AML-193 (cell line): ENCODE results near the gene ZNF217.
"Not testable (repeated sequence)": the region's sequence is repeated elsewhere in the genome, so short reads cannot be mapped to it uniquely, and the experiment has no call there.

Experiments used
- DNase-seq, 2 experiments: peaks; one replicate each; lab custom pipeline; 2025; lab: John Stamatoyannopoulos, UW

ZNF217 gene

DNA sequence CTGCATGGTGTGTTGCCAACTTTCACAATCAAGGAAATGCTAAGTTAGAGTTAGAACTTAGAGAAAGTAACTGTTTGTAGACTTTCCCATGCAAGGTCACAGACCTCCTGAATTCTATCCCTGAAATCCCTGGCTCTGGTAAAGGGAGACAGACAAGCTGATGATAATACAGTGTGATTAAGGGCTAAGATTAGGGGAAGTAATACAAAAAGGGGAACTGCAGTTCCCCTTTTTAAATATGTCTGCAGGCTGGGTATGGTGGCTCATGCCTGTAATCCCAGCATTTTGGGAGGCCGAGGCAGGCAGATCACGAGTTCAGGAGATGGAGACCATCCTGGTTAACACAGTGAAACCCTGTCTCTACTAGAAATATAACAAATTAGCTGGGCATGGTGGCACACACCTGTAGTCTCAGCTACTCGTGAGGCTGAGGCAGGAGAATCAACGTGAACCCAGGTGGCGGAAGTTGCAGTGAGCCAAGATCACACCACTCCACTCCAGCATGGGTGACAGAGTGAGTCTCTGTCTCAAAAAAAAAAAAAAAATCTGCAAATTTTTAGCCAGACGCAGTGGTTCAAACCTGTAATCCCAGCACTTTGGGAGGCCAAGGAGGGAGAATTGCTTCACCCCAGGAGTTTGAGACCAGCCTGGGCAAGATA lies 60.9 kb downstream of the ZNF217 start:
- DNase-seq: peak; percentile 49 to 54

DNA sequence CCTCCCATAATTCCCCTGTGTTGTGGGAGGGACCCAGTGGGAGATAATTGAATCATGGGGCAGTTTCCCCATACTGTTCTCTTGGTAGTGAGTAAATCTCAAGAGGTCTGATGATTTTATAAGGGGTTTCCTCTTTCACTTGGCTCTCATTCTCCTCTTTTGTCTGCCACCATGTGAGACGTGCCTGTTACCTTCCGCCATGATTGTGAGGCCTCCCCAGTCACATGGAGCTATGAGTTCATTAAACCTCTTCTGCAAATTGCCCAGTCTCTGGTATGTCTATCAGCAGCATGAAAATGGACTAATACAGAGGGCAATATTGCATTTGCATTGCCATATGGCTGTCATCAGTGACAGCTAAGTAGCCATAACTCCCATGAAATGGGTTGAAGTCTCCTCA lies 63.2 kb downstream of the ZNF217 start:
- DNase-seq: no peak

DNA sequence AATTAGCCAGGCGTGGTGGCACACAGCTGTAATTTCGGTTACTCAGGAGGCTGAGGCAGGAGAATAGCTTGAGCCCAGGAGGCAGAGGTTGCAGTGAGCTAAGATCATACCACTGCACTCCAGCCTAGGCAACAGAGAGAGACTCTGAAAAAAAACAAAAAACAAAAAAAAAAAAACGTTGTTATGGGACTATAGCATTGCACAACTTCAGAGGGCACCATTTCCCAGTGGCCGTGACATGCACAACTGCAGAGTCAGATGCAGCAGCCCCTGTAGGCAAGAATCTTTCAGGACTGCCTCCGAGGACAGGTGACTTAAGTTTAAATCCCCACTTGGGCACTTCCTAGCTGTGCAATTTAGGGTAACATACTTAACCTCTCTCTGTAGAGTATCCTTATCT lies 64.0 kb downstream of the ZNF217 start:
- no peak for DNase-seq

DNA sequence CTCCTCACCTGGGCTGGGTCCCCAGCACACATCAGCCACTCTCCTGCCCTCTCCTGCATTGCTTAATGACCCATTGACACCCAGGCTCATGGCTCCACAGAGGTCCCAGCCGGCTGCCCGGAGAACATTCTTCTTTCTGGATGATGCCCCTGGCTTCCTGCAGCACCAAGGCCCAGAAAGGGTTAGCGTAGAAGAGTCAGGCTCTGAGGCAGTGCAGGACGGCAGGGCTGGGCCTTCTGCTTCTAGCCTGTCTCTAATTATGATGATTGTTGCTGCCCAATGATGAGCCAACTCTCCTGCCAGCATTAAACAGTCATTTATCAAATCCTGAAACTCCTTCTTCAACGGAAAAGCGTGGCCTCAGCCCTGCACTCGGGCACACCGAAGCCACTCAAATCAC lies 66.4 kb downstream of the ZNF217 start:
- DNase-seq: no peak

DNA sequence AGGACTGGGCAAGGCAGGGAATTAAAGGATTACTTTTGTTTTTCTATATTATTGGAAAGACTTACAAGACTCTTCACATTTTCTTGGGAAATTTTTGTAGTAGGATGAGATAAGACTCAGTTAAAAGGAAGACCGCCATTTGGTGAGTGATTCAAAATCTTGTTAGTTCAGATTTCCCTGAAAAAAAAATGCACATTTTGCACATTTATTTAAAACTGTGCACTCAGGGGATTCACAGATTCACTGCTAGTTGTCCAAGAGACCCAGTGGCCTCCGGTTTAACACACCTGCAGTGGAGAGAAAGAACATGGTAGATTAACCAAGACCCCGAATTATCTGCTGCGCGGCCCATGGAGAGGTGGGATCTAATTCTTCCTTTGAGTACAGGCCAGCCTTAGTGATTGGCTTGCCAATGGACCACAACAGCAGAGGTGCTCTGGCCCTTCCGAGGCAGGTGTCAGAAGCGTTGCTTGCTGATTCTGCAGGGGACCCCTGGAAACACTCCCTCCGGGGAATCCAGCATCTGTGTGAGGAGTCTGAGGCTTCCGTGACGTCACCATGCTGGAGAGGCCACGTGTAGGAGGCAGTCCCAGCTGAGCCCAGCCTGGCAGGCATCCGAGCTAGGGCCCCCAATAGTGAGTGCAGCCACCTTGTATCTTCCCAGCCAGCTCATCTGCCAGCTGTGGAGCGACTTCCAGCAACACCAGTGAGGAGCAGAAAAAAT lies 68.9 kb downstream of the ZNF217 start:
- no peak for DNase-seq

DNA sequence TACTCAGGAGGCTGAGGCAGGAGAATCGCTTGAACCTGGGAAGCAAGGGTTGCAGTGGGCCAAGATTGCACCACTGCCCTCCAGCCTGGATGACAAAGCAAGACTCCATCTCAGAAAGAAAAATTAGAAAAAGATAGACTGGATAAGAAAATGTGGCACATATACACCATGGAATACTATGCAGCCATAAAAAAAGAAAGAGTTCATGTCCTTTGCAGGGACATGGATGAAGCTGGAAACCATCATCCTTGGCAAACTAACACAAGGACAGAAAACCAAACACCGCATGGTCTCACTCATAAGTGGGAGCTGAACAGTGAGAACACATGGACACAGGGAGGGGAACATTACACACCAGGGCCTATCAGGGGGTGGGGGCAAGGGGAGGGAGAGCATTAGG lies 70.0 kb downstream of the ZNF217 start:
- not testable (repeated sequence) for DNase-seq

DNA sequence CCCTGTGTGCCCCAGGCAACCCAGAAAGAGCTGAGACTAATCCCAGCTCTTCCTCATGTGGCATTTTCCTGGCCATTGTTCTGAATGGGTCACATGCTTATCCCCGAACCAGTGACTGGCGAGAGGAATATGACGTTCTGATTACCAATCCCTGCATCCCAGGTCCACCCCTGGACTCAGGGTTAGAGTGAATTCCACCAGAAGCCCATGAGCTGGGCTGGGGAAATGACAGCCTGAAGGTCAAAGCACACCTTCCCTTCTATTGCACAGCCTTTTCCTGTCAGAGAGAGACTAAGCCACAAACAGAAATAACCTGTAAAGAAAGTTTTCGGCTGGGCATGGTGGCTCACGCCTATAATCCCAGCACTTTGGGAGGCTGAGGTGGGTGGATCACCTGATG lies 70.9 kb downstream of the ZNF217 start:
- DNase-seq: no peak

DNA sequence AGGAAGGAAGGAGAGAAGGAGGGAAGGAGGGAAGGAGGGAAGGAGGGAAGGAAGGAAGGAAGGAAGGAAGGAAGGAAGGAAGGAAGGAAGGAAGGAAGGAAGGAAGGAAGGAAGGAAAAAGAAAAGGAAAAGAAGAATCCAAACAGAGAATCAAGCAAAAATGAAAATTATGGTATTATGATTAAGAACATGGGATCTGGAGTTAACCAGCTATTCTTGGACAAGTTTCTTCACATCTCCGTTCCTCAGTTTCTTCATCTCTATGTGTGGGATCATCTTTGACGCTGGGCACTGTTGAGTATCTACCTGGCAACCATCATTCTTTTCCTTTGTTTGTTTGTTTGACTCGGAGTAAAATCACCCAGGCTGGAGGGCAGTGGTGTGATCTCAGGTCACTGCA lies 71.6 kb downstream of the ZNF217 start:
- DNase-seq: no peak

DNA sequence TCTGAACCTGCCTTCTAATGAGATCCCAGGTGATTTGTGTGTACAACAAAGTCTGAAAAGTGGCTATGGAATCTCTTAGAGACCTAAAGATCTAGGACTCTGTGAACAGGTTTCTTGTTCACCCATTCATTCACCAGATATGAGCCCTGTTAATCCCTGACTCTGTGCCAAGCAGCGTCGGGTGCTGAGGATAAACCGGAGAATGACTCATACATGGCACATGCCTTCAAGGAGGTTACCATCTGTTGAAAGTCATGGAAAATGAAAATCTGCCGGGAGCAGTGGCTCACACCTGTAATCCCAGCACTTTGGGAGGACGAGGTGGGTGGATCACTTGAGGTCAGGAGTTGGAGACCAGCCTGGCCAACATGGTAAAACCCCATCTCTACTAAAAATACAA lies 72.2 kb downstream of the ZNF217 start:
- not testable (repeated sequence) for DNase-seq

DNA sequence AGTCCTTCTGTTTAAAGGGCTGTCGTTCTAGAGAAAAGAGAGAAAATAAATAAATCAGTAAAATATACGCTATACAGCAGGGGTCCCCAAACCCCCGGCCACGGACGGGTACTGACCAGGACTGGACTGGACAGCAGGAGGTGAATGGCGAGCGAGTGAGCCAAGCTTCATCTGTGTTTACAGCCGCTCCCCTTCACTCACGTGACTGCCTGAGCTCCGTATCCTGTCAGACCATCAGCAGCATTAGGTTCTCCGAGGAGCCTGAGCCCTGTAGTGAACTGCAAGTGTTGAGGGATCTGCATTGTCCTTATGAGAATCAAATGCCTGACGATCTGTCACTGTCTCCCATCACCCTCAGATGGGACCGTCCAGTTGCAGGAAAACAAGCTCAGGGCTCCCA lies 76.5 kb downstream of the ZNF217 start:
- no peak for DNase-seq
